HS-27A (cell line): Measurements from ENCODE around the gene PTMS.

Experiments
- DNase-seq: peaks from one replicate; pipeline ENCODE4 v3.0.0-alpha.2; 2012; ENCODE audit warnings: low read depth, missing footprints

PTMS gene

DNA sequence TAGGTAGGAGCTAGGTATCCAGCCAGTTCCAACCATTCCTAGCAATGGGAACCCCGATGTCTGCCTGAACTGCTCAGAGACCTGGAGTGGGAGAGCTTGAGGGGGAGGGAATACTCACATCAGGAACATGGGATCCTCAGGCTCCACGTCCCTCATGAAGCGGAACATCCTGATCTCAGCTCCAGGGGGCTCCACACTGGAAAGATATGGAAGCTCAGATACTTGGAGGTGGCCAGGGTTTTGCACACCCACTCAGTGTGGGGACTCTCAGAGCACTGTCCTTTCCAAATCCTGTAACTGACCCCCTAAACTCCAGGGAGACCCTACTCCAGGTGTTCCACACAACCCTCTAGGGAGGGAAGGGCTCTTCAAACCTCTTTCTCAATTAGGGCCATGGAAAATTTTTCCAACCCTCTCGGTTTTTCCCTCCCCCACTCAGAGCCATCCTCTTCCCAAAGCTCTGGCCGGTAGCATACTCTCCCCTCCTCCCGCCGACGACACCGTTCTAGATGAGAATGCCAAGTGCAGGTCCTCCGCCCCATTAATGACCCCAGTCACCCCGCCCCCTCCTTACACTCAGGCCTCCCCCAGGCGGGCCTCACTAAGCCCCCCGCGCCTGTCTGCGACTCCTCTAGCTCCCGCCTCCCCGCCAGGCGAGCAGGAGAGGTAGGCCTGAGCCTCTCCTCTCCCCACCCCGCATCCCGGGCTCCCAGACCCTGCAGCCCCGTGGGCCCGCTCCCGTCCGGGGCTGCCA, 13.8 kb upstream of the PTMS start:
- peak; percentile 14 for DNase-seq

GRCh38 chr12:6752921-6753771, 13.0 kb upstream of the PTMS start, which contains the start of gene MLF2:
MLF2 (minus strand) TSS chr12:6753141; CDS start chr12:6752334, 807 bp downstream.
- peak; percentile 98 for DNase-seq

- DNase-seq: no peak
These were observed 12.3 kb upstream of the PTMS start for GRCh38 chr12:6753772-6754356.

DNA sequence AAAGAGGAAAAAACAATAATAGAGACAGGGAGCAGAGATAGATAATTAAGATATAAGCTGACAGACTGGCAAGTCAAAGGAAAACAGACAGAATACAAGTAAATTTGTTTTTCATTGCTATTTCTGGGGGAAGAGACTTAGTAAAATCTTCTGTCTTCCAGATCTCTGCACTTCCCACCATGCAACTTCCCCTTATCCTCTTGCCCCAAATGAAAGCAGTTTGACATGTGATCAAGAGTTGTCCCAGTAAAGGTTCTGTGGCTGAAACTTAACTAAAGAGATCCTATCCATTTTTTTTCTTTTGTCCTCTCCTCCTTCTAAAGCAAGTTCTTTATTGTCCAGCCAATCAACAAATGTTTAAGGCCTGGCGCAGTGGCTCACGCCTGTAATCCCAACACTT, 11.8 kb upstream of the PTMS start:
- DNase-seq: no peak

DNA sequence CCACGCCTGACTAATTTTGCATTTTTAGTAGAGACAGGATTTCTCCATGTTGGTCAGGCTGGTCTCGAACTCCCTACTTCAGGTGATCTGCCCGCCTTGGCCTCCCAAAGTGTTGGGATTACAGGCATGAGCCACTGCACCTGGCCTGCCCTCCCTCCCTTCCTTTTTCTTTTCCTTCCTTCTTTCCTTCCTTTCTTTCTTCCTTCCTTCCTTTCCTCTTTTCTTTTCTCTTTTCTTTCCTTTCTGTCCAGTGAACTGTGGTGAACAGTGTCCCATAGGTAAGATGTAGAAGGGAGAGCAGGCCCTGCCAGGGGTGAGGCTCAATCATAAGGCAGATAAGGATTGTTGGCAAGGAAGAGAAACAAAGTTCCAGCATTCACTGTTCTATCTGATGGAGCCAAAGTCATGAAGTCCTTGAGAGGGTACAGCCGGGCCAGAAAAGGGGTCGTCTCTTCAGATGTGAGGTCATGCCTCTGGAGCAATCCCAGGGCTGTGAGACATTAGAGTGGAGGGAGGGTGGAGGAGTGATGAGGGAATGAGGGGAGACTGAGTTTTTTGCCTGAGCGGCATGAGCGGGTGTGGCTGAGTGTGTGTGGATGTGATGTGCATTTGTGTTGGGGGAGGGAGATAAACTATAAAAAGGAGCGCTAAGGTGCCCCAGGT, 9.0 kb upstream of the PTMS start:
- DNase-seq: no peak

- no peak for DNase-seq
These were observed 7.6 kb upstream of the PTMS start for GRCh38 chr12:6758506-6759095.

- DNase-seq: no peak
These were observed 6.4 kb upstream of the PTMS start for GRCh38 chr12:6759741-6760140.

DNA sequence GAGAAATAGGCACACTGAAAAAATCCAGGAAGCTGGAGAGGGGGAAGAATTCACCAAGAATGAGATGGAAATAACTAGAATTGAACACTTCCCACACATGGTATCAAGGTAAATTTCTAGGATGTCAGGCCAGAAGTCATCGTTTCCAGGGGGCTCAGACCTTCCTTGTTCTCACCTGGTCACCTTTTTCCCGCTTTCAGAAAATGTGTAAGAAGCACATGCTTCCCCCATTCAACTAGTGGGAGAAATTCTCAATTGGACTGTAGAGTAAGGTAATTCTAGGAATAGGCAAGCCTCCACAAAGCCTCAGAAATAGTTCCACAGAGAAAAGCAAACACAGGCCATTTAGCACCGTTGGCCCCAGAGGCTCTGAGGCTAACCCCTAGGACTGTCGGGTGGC, 2.8 kb upstream of the PTMS start:
- DNase-seq: no peak

DNA sequence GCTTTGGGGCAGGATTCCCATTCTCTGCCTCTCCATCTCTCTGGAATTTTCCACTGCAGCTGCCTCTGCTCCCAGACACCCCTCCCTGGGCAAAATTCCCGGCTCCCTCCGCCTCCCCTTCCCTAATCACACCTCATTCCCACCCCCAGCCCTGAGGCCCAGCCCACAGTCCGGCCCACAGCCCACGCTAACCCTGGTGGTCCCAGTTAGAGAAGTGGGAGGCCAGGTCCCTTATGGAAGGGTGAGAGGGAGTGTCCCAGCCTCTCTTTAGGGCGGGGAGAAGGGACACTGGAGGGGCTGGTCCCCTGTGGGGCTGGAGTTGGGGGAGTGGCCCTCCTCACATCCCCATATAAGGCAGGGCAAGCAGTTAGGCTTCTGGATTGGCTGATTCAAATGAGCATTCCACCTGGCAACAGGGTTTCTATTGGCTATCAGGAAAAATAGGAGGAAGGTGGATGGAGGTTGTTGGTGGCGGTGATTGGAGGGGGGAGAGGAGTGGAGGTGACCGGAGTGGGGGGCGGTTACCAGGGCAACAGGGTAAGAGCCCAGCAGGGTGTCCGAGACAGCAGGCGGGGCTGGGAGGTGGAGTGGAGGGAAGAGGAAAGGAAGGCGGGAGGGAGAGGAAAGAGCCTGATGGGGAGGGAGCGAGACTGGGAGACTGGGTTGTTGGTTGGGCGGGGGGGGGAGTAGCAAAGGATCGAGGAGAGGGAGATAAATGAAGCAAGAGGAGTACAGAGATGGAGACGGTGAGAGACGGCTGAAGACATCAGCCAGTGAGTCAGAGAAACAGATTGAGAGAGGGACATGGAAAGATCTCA, 1.9 kb upstream of the PTMS start:
- peak; percentile 99 for DNase-seq

GRCh38 chr12:6765048-6765633, 1.0 kb upstream of the PTMS start:
- no peak for DNase-seq

DNA sequence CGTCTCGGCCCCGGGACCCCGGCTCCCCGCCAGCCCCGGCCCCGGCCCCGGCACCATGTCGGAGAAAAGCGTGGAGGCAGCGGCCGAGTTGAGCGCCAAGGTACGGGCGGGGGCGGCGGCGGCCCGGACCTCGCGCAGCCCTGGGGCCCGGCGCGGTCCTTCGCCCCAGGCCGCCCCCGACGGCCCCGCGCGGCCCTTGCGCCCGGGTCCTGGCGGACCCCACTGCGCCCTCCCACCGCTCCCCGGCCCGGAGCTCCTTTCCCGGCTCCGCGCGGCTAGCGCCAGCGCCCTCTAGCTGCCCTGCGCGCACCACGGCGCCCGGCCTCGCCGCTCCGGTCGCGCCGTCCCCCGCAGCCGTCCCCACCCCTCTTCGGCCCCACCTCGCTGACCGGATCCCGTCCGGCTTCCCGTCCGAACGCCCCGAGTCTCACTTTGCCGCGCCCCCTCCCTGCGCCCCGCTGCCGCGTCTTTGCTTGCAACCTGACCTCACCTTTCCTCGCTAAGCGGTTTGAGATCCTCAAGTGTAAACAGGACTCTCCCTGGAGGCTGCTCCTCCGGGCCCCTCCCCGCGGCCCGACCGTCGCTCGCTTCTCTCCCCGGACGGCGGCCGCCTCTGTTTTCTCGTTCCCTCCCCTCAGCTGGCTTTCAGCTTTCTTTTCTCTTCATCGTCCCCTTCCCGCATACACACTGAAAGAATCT, 637 bp downstream of the PTMS start:
- DNase-seq: no peak

DNA sequence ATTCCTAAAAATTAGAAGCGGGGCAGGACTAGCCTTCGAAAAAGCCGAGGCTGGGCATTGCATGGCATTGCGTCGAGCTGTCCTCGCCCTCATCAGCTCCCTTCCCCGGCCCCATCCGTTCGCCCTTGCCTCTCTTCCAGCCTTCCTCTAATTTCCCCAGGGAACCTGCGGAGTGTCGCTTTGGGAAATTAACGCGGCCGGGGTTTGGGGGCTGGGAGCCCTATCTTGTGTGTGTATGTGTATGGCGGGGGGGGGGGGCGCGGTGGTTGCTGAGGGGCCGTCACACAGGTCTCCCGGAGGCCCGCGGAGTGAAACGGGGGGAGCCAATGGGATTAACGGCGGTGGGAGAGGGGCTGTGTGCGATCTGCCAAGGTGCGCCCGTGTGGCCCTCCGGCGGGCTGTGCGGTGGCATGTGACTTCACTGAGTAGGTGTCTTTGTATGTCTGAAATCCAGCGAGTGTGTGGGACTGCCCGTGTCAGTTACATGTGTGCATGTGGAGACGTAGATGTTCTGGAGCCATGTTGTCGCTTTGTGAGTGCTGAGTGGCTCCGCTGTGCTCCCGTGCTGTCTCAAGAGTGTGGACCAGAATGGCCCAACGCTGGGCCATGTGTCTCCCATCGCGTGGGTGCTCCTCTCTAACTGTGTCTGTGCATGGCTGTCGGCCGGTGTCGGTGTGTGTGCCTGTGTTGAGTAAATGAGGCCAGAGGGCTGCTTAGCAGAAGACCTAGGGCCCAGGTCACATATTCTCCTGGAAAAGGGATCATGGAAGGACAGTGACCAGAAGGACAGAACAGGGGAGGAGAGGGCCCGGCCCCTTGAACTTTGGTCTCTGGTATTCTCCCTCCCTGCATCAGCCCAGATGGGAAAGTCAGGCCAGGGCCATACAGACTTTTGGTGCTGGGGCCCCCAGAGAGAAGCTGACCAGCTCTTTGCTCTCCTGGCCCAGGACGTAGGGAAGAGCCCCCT, 1.5 kb downstream of the PTMS start:
- DNase-seq: no peak

- DNase-seq: no peak
These were observed 2.3 kb downstream of the PTMS start for GRCh38 chr12:6768437-6768914.

- no peak for DNase-seq
These were observed 2.8 kb downstream of the PTMS start for GRCh38 chr12:6768990-6769389.

- DNase-seq: no peak
These were observed 3.5 kb downstream of the PTMS start for GRCh38 chr12:6769666-6770065.

DNA sequence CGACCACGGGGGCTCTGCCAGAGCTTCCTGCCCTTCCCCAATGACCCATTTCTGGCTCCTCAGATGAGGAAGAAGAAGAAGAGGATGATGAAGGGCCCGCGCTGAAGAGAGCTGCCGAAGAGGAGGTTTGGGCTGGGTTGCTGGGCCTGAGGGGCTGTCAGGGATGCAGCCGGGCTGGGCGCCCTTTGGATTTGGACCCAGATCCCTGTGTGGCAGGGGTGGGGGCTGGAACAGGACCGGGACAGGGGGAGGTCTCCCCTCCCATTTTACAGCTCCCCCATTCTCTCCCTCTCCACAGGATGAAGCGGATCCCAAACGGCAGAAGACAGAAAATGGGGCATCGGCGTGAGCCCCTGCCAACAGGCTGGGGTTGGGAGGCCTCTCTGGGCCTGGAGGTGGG, 3.9 kb downstream of the PTMS start:
- DNase-seq: no peak

DNA sequence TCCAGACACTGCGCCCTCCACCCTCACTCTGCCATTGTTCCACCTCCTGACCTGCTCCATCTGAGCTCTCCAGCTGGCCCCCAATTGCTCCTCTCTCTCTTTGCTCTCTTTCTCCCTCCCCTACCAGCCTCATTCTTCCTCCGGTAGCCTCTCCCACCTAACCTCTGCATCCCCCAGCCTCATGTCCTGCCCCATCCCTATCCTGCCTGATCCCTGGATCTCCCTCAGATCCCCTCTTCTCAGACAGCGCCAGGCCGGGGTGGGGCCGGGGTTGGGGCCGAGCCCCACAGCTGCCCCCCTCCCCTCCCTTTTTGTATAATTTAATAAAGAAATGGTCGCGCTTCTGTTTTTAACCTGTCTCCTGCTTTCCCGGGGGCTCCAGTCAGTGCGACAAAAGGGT, 4.4 kb downstream of the PTMS start:
- DNase-seq: no peak

DNA sequence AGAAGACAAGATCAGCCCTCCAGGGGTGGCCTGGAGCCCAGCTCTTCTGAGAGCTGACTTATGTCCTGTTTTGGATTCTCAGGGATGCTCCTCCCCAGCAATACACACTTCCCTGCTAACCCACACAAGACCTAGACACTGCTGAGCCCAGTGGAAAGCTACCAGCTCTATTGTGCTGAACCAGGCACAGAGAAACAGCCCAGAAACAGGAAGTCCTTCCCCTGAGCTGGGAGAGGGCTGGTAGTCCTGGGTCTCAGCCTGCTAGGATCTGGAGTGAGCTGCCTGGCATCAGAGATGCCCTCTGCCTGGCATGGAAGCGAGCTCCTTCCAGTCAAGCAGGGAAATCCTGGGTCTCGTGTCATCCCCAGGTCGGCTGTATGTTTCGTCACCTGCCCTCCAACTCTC, 4.9 kb downstream of the PTMS start:
- no peak for DNase-seq
